Endothelial cell of umbilical vein (primary cell): Measurements from ENCODE around the gene IER3. TPM values are rescaled to one million over a fixed set of nuclear protein-coding genes. Genes with fewer than 3 reads are reported as not detected.

ENCODE experiments used
- BruUV-seq: library from RNA; stranded (reverse); fragments of 400-500 nt; replicated peaks from 2 replicates; lab custom pipeline; 2021; lab: Mats Ljungman, UMichigan
- CTCF ChIA-PET: fragments of 300-600, 350-600 bp; sonication (Branson Sonifier 250); formaldehyde crosslinking; loops from one replicate; lab custom pipeline; 2021; ENCODE audit warnings: antibody characterized with exemption, inconsistent platforms; lab: Charles Lee
- POLR2A ChIA-PET: fragments of 300-600, 350-600 bp; sonication (Branson Sonifier 250); formaldehyde crosslinking; loops from one replicate; lab custom pipeline; 2021; ENCODE audit warnings: antibody characterized with exemption, inconsistent platforms; lab: Charles Lee
- DNase-seq: peaks from one replicate; pipeline ENCODE4 v3.0.0-alpha.2; 2011; ENCODE audit warnings: low read depth, low spot score
- FAIRE-seq: peaks from 2 replicates; lab custom pipeline; 2011; peaks lifted over from hg19 to GRCh38; lab: Jason Lieb, UNC
- H2AFZ ChIP-seq: 2 replicates; pipeline ENCODE4 v1.6.0; 2012; ENCODE audit warnings: low read depth, low read length, control low read depth, inconsistent platforms
- H3K27ac ChIP-seq: 2 replicates; pipeline ENCODE4 v1.5.1; 2011; ENCODE audit warnings: low read depth, mild to moderate bottlenecking, control low read depth, low read length, moderate library complexity; ENCODE audit not compliant: insufficient read depth
- H3K27me3 ChIP-seq, 2 experiments: 2 replicates each; pipeline versions ENCODE4 v1.6.0 to v1.6.1; 2011; ENCODE audit warnings: low read length in 2 of 2, mixed read lengths in 1 of 2; ENCODE audit not compliant: control insufficient read depth in 2 of 2, insufficient read depth in 2 of 2
- H3K36me3 ChIP-seq, 2 experiments: 2 replicates in 1 of 2; 3 replicates in 1 of 2; pipeline ENCODE4 v1.5.1; 2011; ENCODE audit warnings: low read length in 2 of 2, mild to moderate bottlenecking in 1 of 2, moderate library complexity in 1 of 2; ENCODE audit not compliant: control insufficient read depth in 2 of 2, insufficient read depth in 2 of 2; ENCODE audit errors: extremely low read depth in 1 of 2
- H3K4me1 ChIP-seq: 3 replicates; pipeline ENCODE4 v1.5.1; 2011; ENCODE audit warnings: mild to moderate bottlenecking, low read length; ENCODE audit not compliant: control insufficient read depth, insufficient read depth; ENCODE audit errors: extremely low read depth
- H3K4me2 ChIP-seq: 2 replicates; pipeline ENCODE4 v1.6.1; 2011; ENCODE audit warnings: low read length, control low read depth, mixed read lengths; ENCODE audit not compliant: insufficient read depth
- H3K4me3 ChIP-seq, 3 experiments: fragments of 200-600 bp in 1 of 3; sonication (generic), shearing (Covaris generic) in 1 of 3; replicated peaks in 1 of 3; 2 replicates each; pipeline ENCODE4 v1.5.1; 2011 to 2016; ENCODE audit warnings: control low read depth in 3 of 3, low read length in 3 of 3, mild to moderate bottlenecking in 2 of 3, inconsistent platforms in 1 of 3, low read depth in 1 of 3, moderate library complexity in 1 of 3; ENCODE audit not compliant: insufficient read depth in 1 of 3
- H3K79me2 ChIP-seq: 2 replicates; pipeline ENCODE4 v1.6.0; 2012; ENCODE audit warnings: low read length, inconsistent platforms; ENCODE audit not compliant: control insufficient read depth, insufficient read depth
- H3K9ac ChIP-seq: replicated peaks from 2 replicates; pipeline ENCODE3; 2011; ENCODE audit warnings: low read length, control low read depth; ENCODE audit not compliant: insufficient read depth; ENCODE audit errors: extremely low read depth
- H3K9me1 ChIP-seq: replicated peaks from 3 replicates; pipeline ENCODE4 v1.6.0; 2011; ENCODE audit warnings: mild to moderate bottlenecking, low read length; ENCODE audit not compliant: control insufficient read depth, insufficient read depth; ENCODE audit errors: extremely low read depth
- H3K9me3 ChIP-seq: replicated peaks from 2 replicates; pipeline ENCODE4 v1.5.1; 2012; ENCODE audit warnings: low read length, inconsistent platforms; ENCODE audit not compliant: control insufficient read depth, insufficient read depth
- H4K20me1 ChIP-seq: replicated peaks from 2 replicates; pipeline ENCODE3; 2011; ENCODE audit warnings: mild to moderate bottlenecking, low read length; ENCODE audit not compliant: control insufficient read depth, insufficient read depth; ENCODE audit errors: extremely low read depth
- CTCF ChIP-seq, 2 donors: IDR thresholded peaks; 1 replicate in 1 of 2; 2 replicates in 1 of 2; pipeline ENCODE4 v1.5.1; 2011; ENCODE audit warnings: low read length in 2 of 2, mild to moderate bottlenecking in 2 of 2, moderate library complexity in 2 of 2, control low read depth in 1 of 2, inconsistent platforms in 1 of 2, low read depth in 1 of 2; ENCODE audit not compliant: insufficient read depth in 1 of 2; ENCODE audit errors: extremely low read depth in 1 of 2
- EZH2 ChIP-seq: IDR thresholded peaks from 2 replicates; pipeline ENCODE4 v1.6.1; 2012; ENCODE audit warnings: borderline replicate concordance, low read depth, mild to moderate bottlenecking, moderate library complexity, low read length, inconsistent platforms; ENCODE audit not compliant: severe bottlenecking
- FOS ChIP-seq: IDR thresholded peaks from 2 replicates; pipeline ENCODE4 v1.6.1; 2011; ENCODE audit warnings: mild to moderate bottlenecking, low read length, moderate library complexity, borderline replicate concordance; ENCODE audit not compliant: insufficient read depth
- GATA2 ChIP-seq: IDR thresholded peaks from 2 replicates; pipeline ENCODE4 v1.7.0; 2011; ENCODE audit warnings: low read depth, mild to moderate bottlenecking, moderate library complexity, mixed read lengths, low read length; ENCODE audit not compliant: insufficient read length, insufficient read depth
- JUN ChIP-seq: IDR thresholded peaks from 2 replicates; pipeline ENCODE4 v1.6.1; 2011; ENCODE audit warnings: borderline replicate concordance, low read depth; ENCODE audit not compliant: insufficient read length, insufficient read depth
- MAX ChIP-seq: IDR thresholded peaks from 2 replicates; pipeline ENCODE4 v1.6.1; 2011; ENCODE audit not compliant: insufficient read depth, insufficient read length
- MYC ChIP-seq: IDR thresholded peaks from one replicate; pipeline ENCODE4 v1.6.1; 2011; ENCODE audit warnings: mild to moderate bottlenecking, low read depth, low read length
- POLR2A ChIP-seq: IDR thresholded peaks from 2 replicates; pipeline ENCODE4 v1.6.1; 2012; ENCODE audit warnings: low read depth, mild to moderate bottlenecking, control low read depth, low read length
- POLR2AphosphoS5 ChIP-seq: IDR thresholded peaks from 2 replicates; pipeline ENCODE4 v1.6.1; 2012; ENCODE audit warnings: low read depth, mild to moderate bottlenecking, control low read depth, low read length, moderate library complexity; ENCODE audit not compliant: insufficient read depth
- dilution Hi-C: fragments of 300-500 bp; cut with MboI; formaldehyde crosslinking; loops from one replicate; pipeline ENCODE4 v1.15.0; 2019; ENCODE audit warnings: low sequenced_read_pairs; ENCODE audit not compliant: extremely low pct_ligation_motif_present
- intact Hi-C: fragments of 100-400 bp; cut with micrococcal nuclease; formaldehyde crosslinking; loops from one replicate; pipeline ENCODE4 v1.10.0; 2022
- polyA plus RNA-seq, 4 experiments: library from polyadenylated mRNA; depleted of rRNA in 3 of 4; stranded (reverse) in 3 of 4; unstranded in 1 of 4; fragments of >200 nt; gene quantifications; 2 replicates each; pipeline versions ENCODE4 v1.2.1 to v1.2.3, GENCODE V29; 2011 to 2012; ENCODE audit warnings: missing spikeins in 1 of 4
- total RNA-seq: library from RNA; stranded (reverse); gene quantifications from 2 replicates; pipeline ENCODE4 v1.2.3, GENCODE V29; 2021

IER3 gene
- total and polyA plus RNA-seq, 2 donors (not counting 3 experiments of a cell fraction or from before 2014, with no cell fraction given): 170 to 468 TPM

- Histone ChIP-seq H3K79me2 (no peaks in the 10 kb centered on the region), H3K9me3 (no peaks in the 10 kb centered on the region), H3K9me1 (no peaks in the 10 kb centered on the region), H3K27me3 (no peaks in the 10 kb centered on the region), H3K36me3 (peaks cover 5 to 17% of the 10 kb centered on the region in 2 experiments), H3K9ac (no peak overlapping the region), H3K4me2 (no peak overlapping the region), H4K20me1 (no peaks in the 10 kb centered on the region), H2AFZ (no peak overlapping the region), H3K27ac (no peak overlapping the region), H3K4me3 (no peak overlapping the region), H3K4me1 (no peaks in the 10 kb centered on the region)
- intact Hi-C loops: no loop called here
- TF ChIP-seq MAX (no peak), MYC (no peak), CTCF (IDR thresholded peaks at IDR 0.05; ENCODE audit: extremely low read depth in 1 of 2, insufficient read depth in 1 of 2, low read depth in 1 of 2, low read length in 2 of 2) (no peak), JUN (no peak), EZH2 (no peak), FOS (no peak), GATA2 (no peak), POLR2A (no peak), POLR2AphosphoS5 (no peak)
- FAIRE-seq (no peak), DNase-seq (no peak)
- ChIA-PET POLR2A (no interaction called here), CTCF (interaction anchor here (1.4 kb wide), 1 partner anchor 10 kb away, joined by 4 read pairs; the partner anchor contains the start of gene MDC1)
- BruUV-seq: no TSS peak
- dilution Hi-C loops: no loop called here
Measured at GRCh38 chr6:30707281-30707850, 37.0 kb downstream of the IER3 start.
